Activated naive CD8-positive, alpha-beta T cell treated with anti-CD3 and anti-CD28 coated beads for 36 hours (primary cell): ENCODE measurements around the gene VCL. TPM values are rescaled to one million over a fixed set of nuclear protein-coding genes. Genes with fewer than 3 reads are reported as not detected.

Experiments used
- DNase-seq: peaks from one replicate; pipeline ENCODE4 v3.0.0; 2021
- H3K27ac Mint-ChIP-seq: one replicate; pipeline ENCODE4 v1.8.0; 2022; ENCODE audit warnings: mild to moderate bottlenecking, moderate library complexity, mixed read lengths
- H3K27me3 Mint-ChIP-seq: one replicate; pipeline ENCODE4 v1.8.0; 2022; ENCODE audit warnings: mild to moderate bottlenecking, mixed read lengths
- H3K36me3 Mint-ChIP-seq: one replicate; pipeline ENCODE4 v1.8.0; 2021; ENCODE audit warnings: mild to moderate bottlenecking, mixed read lengths
- H3K4me1 Mint-ChIP-seq: one replicate; pipeline ENCODE4 v1.8.0; 2021; ENCODE audit warnings: mixed read lengths
- H3K4me3 Mint-ChIP-seq: one replicate; pipeline ENCODE4 v1.8.0; 2022; ENCODE audit warnings: mild to moderate bottlenecking, moderate library complexity, mixed read lengths
- H3K9me3 Mint-ChIP-seq: one replicate; pipeline ENCODE4 v1.8.0; 2022; ENCODE audit warnings: mixed read lengths
- total RNA-seq, 2 experiments: library from RNA; stranded (reverse); gene quantifications; one replicate each; pipeline ENCODE4 v1.2.3, GENCODE V29; 2021

The VCL gene
- total RNA-seq, 2 experiments from 2014 or later, result 9.6 to 10.0 TPM

GRCh38 chr10:74081192-74081803 is 83.4 kb downstream of the VCL start:
- Mint-ChIP-seq H3K9me3 (no peaks in the 10 kb centered on the region), H3K36me3 (no peaks in the 10 kb centered on the region), H3K27ac (no peak overlapping the region), H3K4me3 (no peak overlapping the region), H3K27me3 (no peaks in the 10 kb centered on the region), H3K4me1 (peaks cover 35% of the 10 kb centered on the region)
- peak; percentile 15 for DNase-seq

GRCh38 chr10:74081941-74082718 is 84.2 kb downstream of the VCL start:
- Mint-ChIP-seq H3K27ac (no peak overlapping the region), H3K4me3 (no peak overlapping the region), H3K36me3 (no peaks in the 10 kb centered on the region), H3K9me3 (no peaks in the 10 kb centered on the region), H3K27me3 (no peaks in the 10 kb centered on the region), H3K4me1 (peaks cover 36% of the 10 kb centered on the region)
- DNase-seq, result no peak

- H3K36me3 Mint-ChIP-seq, result no peaks in the 10 kb centered on the region
- H3K4me1 Mint-ChIP-seq, result peaks cover 28% of the 10 kb centered on the region
- H3K9me3 Mint-ChIP-seq, result no peaks in the 10 kb centered on the region
- H3K4me3 Mint-ChIP-seq, result no peak overlapping the region
- H3K27ac Mint-ChIP-seq, result no peak overlapping the region
- H3K27me3 Mint-ChIP-seq, result no peaks in the 10 kb centered on the region
- no peak for DNase-seq
These were observed 85.4 kb downstream of the VCL start for GRCh38 chr10:74083304-74083703.

GRCh38 chr10:74084955-74085354 is 87.0 kb downstream of the VCL start:
- H3K36me3 Mint-ChIP-seq, result no peaks in the 10 kb centered on the region
- no peaks in the 10 kb centered on the region for H3K27me3 Mint-ChIP-seq
- no peak overlapping the region for H3K4me3 Mint-ChIP-seq
- no peaks in the 10 kb centered on the region for H3K9me3 Mint-ChIP-seq
- peak overlapping the region; percentile 25 for H3K27ac Mint-ChIP-seq
- peaks cover 13% of the 10 kb centered on the region for H3K4me1 Mint-ChIP-seq
- no peak for DNase-seq

DNA sequence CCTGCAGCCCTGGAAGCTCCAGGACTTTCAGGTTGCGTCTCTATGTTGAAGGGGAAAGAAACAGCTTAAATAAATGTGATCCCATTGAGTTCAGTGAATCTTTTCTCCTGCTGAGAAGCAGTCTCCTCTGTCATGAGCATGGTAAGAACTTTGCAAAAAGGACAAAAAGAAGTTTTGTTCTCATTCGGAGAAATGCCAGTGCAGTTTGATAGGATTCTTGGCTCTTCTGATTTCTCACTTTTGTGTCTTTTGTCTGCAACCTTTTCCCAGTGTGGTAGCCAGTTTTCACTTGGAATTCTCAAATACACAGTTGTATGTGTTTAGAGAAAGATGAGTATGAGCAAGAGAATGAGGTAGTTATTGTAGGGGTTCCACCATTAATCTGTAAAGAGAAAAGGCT is 88.4 kb downstream of the VCL start:
- no peaks in the 10 kb centered on the region for H3K9me3 Mint-ChIP-seq
- no peak overlapping the region for H3K27ac Mint-ChIP-seq
- DNase-seq, result no peak
- H3K27me3 Mint-ChIP-seq, result no peaks in the 10 kb centered on the region
- no peak overlapping the region for H3K4me3 Mint-ChIP-seq
- peaks cover 7% of the 10 kb centered on the region for H3K4me1 Mint-ChIP-seq
- peaks cover 2% of the 10 kb centered on the region for H3K36me3 Mint-ChIP-seq

- Mint-ChIP-seq H3K4me3 (no peak overlapping the region), H3K4me1 (peaks cover 6% of the 10 kb centered on the region), H3K36me3 (peaks cover 2% of the 10 kb centered on the region), H3K27me3 (no peaks in the 10 kb centered on the region), H3K9me3 (no peaks in the 10 kb centered on the region), H3K27ac (no peak overlapping the region)
- no peak for DNase-seq
These were observed 90.8 kb downstream of the VCL start for GRCh38 chr10:74088722-74089121.

DNA sequence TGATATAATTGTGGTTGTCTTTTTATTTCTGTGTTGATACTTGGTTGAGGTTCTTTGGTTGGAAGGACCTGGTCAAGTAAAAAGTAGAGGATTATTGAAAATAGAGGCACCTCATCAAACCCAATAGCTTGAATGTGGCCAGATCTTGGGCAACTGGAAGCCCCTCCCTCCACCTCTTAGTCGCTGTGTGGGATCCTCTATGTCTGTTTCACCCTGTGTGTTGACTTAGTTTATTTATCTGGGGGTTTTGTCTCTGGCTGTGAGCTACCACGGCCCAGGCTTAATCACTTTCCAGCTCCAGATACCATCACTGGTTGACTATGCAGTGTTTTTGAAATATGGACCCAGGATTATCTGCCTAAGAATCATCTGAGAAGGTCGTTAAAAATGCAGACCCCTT is 94.5 kb downstream of the VCL start:
- peaks cover 8% of the 10 kb centered on the region for H3K36me3 Mint-ChIP-seq
- H3K27ac Mint-ChIP-seq, result no peak overlapping the region
- no peaks in the 10 kb centered on the region for H3K27me3 Mint-ChIP-seq
- H3K9me3 Mint-ChIP-seq, result no peaks in the 10 kb centered on the region
- H3K4me1 Mint-ChIP-seq, result peaks cover 2% of the 10 kb centered on the region
- no peak for DNase-seq
- H3K4me3 Mint-ChIP-seq, result no peak overlapping the region

GRCh38 chr10:74093530-74094164 is 95.7 kb downstream of the VCL start:
- no peaks in the 10 kb centered on the region for H3K9me3 Mint-ChIP-seq
- H3K4me1 Mint-ChIP-seq, result peaks cover 2% of the 10 kb centered on the region
- H3K27me3 Mint-ChIP-seq, result no peaks in the 10 kb centered on the region
- DNase-seq, result no peak
- peaks cover 8% of the 10 kb centered on the region for H3K36me3 Mint-ChIP-seq
- H3K4me3 Mint-ChIP-seq, result no peak overlapping the region
- H3K27ac Mint-ChIP-seq, result no peak overlapping the region

- Mint-ChIP-seq H3K4me3 (no peak overlapping the region), H3K27me3 (no peaks in the 10 kb centered on the region), H3K9me3 (no peaks in the 10 kb centered on the region), H3K4me1 (peaks cover 2% of the 10 kb centered on the region), H3K36me3 (peaks cover 8% of the 10 kb centered on the region), H3K27ac (no peak overlapping the region)
- DNase-seq, result no peak
These were observed 96.3 kb downstream of the VCL start for GRCh38 chr10:74094231-74094630.

DNA sequence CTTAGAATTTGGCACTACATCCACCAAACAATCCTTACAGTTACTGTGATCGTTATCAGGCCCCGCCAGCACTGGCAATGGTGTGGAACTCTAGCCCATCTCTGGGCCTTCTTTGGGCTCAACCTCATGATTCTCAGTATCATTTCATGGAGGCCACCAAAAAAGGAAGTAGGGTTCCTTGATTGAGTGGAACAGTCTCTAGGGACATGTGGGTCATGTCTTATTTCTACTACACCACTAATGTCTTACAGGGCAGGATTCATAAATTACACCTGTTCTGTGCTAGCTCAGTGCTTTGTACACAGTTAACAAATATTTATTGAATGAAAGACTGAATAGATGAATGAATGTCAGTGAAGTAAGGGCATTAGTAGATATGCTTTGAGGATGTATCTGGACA is 98.9 kb downstream of the VCL start:
- H3K27me3 Mint-ChIP-seq, result no peaks in the 10 kb centered on the region
- H3K27ac Mint-ChIP-seq, result no peak overlapping the region
- H3K36me3 Mint-ChIP-seq, result peaks cover 6% of the 10 kb centered on the region

DNA sequence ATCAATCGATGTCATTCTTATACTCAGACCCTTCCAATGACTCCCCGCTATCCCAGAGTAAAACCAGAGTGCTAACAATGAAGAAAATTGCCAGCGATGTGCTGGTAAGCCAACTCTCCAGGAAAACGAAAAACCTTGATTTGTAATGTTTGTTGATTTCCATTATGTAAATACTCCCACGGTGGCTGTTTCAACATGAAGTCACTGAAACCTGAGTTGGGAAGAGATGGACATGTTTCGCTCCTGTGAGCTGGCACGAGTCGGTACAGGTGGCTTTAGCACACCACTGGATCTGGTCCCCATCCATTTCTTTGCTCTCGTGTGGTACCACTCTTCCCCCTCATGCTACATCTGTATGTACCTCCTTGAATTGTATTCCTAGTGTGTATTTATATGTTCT is 99.9 kb downstream of the VCL start:
- Mint-ChIP-seq H3K36me3 (peaks cover 6% of the 10 kb centered on the region), H3K4me1 (peaks cover 2% of the 10 kb centered on the region), H3K4me3 (no peak overlapping the region), H3K27me3 (no peaks in the 10 kb centered on the region), H3K9me3 (no peaks in the 10 kb centered on the region), H3K27ac (no peak overlapping the region)
- DNase-seq, result no peak

More for the DNA sequence above, 98.9 kb downstream of the VCL start:
- no peak for DNase-seq
- Mint-ChIP-seq H3K4me3 (no peak overlapping the region), H3K4me1 (peaks cover 2% of the 10 kb centered on the region), H3K9me3 (no peaks in the 10 kb centered on the region)

GRCh38 chr10:74099420-74099819 is 101.5 kb downstream of the VCL start:
- H3K27ac Mint-ChIP-seq, result no peak overlapping the region
- DNase-seq, result no peak
- no peak overlapping the region for H3K4me3 Mint-ChIP-seq
- no peaks in the 10 kb centered on the region for H3K9me3 Mint-ChIP-seq
- H3K36me3 Mint-ChIP-seq, result peaks cover 3% of the 10 kb centered on the region
- peaks cover 2% of the 10 kb centered on the region for H3K4me1 Mint-ChIP-seq
- no peaks in the 10 kb centered on the region for H3K27me3 Mint-ChIP-seq

DNA sequence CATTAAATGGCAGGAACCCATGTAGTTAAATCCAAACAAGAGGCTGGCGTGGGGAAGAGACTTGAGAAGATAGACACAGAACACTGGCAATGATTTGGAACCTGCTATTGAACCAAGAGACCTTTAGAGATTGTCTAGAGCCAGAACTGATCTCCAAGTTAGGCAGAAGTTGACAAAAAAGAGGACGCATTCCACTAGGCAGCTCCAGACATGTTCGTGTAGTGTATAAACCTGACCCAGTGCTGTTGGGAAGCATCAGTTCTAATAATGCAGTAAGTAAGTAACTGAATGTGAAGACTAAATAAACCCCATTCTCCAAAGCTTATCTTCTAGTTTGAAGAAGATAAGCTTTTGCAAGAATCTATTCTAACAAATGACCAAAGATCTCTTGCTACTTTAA is 101.9 kb downstream of the VCL start:
- Mint-ChIP-seq H3K27ac (no peak overlapping the region), H3K4me3 (no peak overlapping the region), H3K36me3 (peaks cover 2% of the 10 kb centered on the region), H3K4me1 (peaks cover 2% of the 10 kb centered on the region), H3K27me3 (no peaks in the 10 kb centered on the region), H3K9me3 (no peaks in the 10 kb centered on the region)
- DNase-seq, result no peak

DNA sequence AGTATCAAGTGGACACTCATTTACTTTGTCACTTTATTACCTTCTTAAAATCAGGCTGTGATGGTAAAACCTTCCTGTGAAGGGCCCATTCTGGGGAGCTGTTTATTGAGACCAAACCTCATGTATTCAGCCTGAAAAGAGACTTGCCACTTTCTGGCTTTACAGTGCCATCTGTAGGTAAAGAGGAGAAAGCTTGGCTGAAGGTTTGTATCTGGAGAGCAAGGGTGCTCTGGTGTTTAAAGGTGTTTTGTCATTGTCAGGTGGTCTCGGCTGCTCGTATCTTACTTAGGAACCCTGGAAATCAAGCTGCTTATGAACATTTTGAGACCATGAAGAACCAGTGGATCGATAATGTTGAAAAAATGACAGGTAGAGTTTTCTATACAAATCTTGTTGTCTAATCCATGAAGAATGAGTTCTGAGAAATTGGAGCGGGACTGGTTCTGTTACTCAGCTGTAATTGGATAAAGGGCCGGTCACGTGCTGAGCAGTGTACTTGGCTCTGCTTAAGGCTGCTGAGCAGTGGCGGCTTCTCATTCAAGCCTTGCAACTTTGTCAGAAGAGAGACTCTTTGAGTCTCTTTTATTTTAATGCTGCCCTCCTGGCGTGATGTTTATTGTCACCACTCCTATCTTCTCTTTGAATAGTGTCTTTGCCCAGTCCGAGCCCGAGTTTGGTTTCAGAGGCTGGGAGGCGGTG is 105.8 kb downstream of the VCL start:
- Mint-ChIP-seq H3K9me3 (no peaks in the 10 kb centered on the region), H3K4me1 (no peaks in the 10 kb centered on the region), H3K27ac (no peak overlapping the region), H3K36me3 (peaks cover 5% of the 10 kb centered on the region), H3K4me3 (no peak overlapping the region), H3K27me3 (no peaks in the 10 kb centered on the region)
- no peak for DNase-seq

DNA sequence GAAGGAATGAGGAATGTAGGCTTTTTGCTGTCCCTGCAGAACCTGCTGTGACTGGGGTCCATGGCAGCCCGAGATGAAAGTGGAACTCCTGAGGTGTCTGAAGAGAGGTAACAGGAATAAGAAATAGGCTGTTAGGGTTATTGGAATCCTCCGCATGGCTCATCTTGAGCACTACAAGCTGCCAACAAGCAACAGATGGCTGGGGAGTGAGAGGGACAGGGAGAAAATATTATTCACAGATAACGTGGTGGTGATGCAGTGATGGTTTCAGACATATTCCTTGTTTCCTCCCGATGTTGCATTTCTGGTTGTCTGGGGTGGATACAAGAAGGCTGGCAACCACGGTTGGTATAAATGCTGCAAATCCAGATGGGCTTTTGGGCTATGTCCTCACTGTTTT is 106.6 kb downstream of the VCL start:
- no peak for DNase-seq
- Mint-ChIP-seq H3K4me1 (no peaks in the 10 kb centered on the region), H3K9me3 (no peaks in the 10 kb centered on the region), H3K36me3 (peaks cover 5% of the 10 kb centered on the region), H3K27me3 (no peaks in the 10 kb centered on the region), H3K27ac (no peak overlapping the region), H3K4me3 (no peak overlapping the region)
